K562 (cell line): ENCODE data around the gene CRABP2. TPM values are rescaled to one million over a fixed set of nuclear protein-coding genes. Genes with fewer than 3 reads are reported as not detected.

Experiments
- ELF4 ChIP-seq: fragments of 450-650 bp; formaldehyde crosslinking; IDR thresholded peaks from 2 replicates; pipeline ENCODE4 v1.4.0; 2022; ENCODE audit warnings: missing genetic modification characterization
- GABPB2 ChIP-seq: fragments of 250-450 bp; sonication (Bioruptor Pico); conservative IDR thresholded peaks from 2 replicates; pipeline ENCODE4 v1.5.1; 2021; ENCODE audit warnings: mild to moderate bottlenecking
- LEF1 ChIP-seq: fragments of 450-650 bp; IDR thresholded peaks from 2 replicates; pipeline ENCODE4 v1.6.1; 2016; ENCODE audit warnings: mild to moderate bottlenecking
- MLX ChIP-seq, 2 experiments: fragments of 450-650 bp in 1 of 2; sonication (generic) in 1 of 2; formaldehyde crosslinking; conservative IDR thresholded peaks; 2 replicates each; pipeline versions ENCODE4 v1.4.0 to v1.8.1; 2020 to 2022; ENCODE audit warnings: mild to moderate bottlenecking in 1 of 2, missing genetic modification reagents in 1 of 2
- NCOA4 ChIP-seq: fragments of 450-650 bp; IDR thresholded peaks from 2 replicates; pipeline ENCODE4 v1.6.1; 2018; ENCODE audit warnings: mild to moderate bottlenecking; ENCODE audit not compliant: partially characterized antibody
- PHTF2 ChIP-seq: fragments of 250-450 bp; sonication (Bioruptor Pico); IDR thresholded peaks from 2 replicates; pipeline ENCODE4 v1.5.0; 2021; ENCODE audit warnings: mild to moderate bottlenecking
- RBM22 ChIP-seq: fragments of 200-400 bp; formaldehyde crosslinking; IDR thresholded peaks from 2 replicates; pipeline ENCODE4 v1.6.1; 2018; ENCODE audit warnings: low read length, low read depth; ENCODE audit not compliant: poor library complexity, severe bottlenecking
- STAG1 ChIP-seq: sonication (generic); formaldehyde crosslinking; IDR thresholded peaks from 2 replicates; pipeline ENCODE4 v1.5.0; 2020; ENCODE audit warnings: missing genetic modification reagents, borderline replicate concordance
- polyA plus RNA-seq, 8 experiments: library from polyadenylated mRNA; depleted of rRNA in 4 of 8; stranded (reverse) in 5 of 8; unstranded in 3 of 8; fragments of >200 nt; fragmentation: Nextera tagmentation in 2 of 8; fragmentation: Illumina TruSeq in 1 of 8; extraction: Ambion mirVana in 2 of 8; extraction: Trizol in 1 of 8; gene quantifications; 2 replicates each; pipeline versions ENCODE4 v1.2.1 to v1.2.3, GENCODE V29; 2011 to 2014; ENCODE audit warnings: inconsistent platforms in 1 of 8, missing spikeins in 1 of 8
- total RNA-seq, 7 experiments: library from RNA; depleted of rRNA in 6 of 7; stranded (reverse); fragments of >200 nt in 6 of 7; fragmentation: Illumina TruSeq in 2 of 7; extraction: Trizol in 2 of 7; gene quantifications; 2 replicates each; pipeline versions ENCODE4 v1.2.1 to v1.2.3, GENCODE V29; 2011 to 2021; ENCODE audit warnings: low replicate concordance in 1 of 7
- TF ChIP-seq, protein P1 (sequence below), 2 experiments: fragments of 450-650 bp; formaldehyde crosslinking in 1 of 2; IDR thresholded peaks; 2 replicates each; pipeline versions ENCODE4 v1.4.0 to v1.6.1; 2014 to 2020; ENCODE audit warnings: mild to moderate bottlenecking in 2 of 2, borderline replicate concordance in 1 of 2, low read depth in 1 of 2
- TF ChIP-seq, protein P2 (sequence below): sonication (generic); formaldehyde crosslinking; IDR thresholded peaks from 2 replicates; pipeline ENCODE4 v1.8.1; 2023; ENCODE audit warnings: mild to moderate bottlenecking, missing genetic modification reagents
- TF ChIP-seq, protein P3 (sequence below): fragments of 250-450 bp; sonication (Bioruptor Pico); IDR thresholded peaks from 2 replicates; pipeline ENCODE4 v1.8.0; 2022; ENCODE audit warnings: moderate library complexity, mild to moderate bottlenecking, inconsistent platforms
- TF ChIP-seq, protein P4 (sequence below): sonication (generic); formaldehyde crosslinking; IDR thresholded peaks from 2 replicates; pipeline ENCODE4 v1.8.0; 2022; ENCODE audit warnings: mild to moderate bottlenecking, missing genetic modification reagents

CRABP2 gene
- total and polyA plus RNA-seq, 9 of the 15 experiments (the other 6 are each of a cell fraction or from before 2014, with no cell fraction given), result 0.30 to 2.5 (median 0.82) TPM

GRCh38 chr1:156659988-156660751 is 45.2 kb downstream of the CRABP2 start (continued):
- TF ChIP-seq, protein P1, sequence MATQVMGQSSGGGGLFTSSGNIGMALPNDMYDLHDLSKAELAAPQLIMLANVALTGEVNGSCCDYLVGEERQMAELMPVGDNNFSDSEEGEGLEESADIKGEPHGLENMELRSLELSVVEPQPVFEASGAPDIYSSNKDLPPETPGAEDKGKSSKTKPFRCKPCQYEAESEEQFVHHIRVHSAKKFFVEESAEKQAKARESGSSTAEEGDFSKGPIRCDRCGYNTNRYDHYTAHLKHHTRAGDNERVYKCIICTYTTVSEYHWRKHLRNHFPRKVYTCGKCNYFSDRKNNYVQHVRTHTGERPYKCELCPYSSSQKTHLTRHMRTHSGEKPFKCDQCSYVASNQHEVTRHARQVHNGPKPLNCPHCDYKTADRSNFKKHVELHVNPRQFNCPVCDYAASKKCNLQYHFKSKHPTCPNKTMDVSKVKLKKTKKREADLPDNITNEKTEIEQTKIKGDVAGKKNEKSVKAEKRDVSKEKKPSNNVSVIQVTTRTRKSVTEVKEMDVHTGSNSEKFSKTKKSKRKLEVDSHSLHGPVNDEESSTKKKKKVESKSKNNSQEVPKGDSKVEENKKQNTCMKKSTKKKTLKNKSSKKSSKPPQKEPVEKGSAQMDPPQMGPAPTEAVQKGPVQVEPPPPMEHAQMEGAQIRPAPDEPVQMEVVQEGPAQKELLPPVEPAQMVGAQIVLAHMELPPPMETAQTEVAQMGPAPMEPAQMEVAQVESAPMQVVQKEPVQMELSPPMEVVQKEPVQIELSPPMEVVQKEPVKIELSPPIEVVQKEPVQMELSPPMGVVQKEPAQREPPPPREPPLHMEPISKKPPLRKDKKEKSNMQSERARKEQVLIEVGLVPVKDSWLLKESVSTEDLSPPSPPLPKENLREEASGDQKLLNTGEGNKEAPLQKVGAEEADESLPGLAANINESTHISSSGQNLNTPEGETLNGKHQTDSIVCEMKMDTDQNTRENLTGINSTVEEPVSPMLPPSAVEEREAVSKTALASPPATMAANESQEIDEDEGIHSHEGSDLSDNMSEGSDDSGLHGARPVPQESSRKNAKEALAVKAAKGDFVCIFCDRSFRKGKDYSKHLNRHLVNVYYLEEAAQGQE (IDR thresholded peaks at IDR 0.05; ENCODE audit: borderline replicate concordance), result peak; percentile 94
- TF ChIP-seq, protein P1 (CRISPR knock-in tag; IDR thresholded peaks at IDR 0.05; ENCODE audit: low read depth), result no peak
- TF ChIP-seq, protein P2, sequence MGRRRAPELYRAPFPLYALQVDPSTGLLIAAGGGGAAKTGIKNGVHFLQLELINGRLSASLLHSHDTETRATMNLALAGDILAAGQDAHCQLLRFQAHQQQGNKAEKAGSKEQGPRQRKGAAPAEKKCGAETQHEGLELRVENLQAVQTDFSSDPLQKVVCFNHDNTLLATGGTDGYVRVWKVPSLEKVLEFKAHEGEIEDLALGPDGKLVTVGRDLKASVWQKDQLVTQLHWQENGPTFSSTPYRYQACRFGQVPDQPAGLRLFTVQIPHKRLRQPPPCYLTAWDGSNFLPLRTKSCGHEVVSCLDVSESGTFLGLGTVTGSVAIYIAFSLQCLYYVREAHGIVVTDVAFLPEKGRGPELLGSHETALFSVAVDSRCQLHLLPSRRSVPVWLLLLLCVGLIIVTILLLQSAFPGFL (CRISPR knock-in tag), result no peak
- TF ChIP-seq NCOA4, result no peak
- peak; percentile 80 for TF ChIP-seq LEF1
- no peak for TF ChIP-seq GABPB2 (CRISPR knock-in tag)
- TF ChIP-seq RBM22, result peak; percentile 64
- no peak for TF ChIP-seq MLX (CRISPR knock-in tag; conservative IDR thresholded peaks at IDR 0.05)
- TF ChIP-seq, protein P3, sequence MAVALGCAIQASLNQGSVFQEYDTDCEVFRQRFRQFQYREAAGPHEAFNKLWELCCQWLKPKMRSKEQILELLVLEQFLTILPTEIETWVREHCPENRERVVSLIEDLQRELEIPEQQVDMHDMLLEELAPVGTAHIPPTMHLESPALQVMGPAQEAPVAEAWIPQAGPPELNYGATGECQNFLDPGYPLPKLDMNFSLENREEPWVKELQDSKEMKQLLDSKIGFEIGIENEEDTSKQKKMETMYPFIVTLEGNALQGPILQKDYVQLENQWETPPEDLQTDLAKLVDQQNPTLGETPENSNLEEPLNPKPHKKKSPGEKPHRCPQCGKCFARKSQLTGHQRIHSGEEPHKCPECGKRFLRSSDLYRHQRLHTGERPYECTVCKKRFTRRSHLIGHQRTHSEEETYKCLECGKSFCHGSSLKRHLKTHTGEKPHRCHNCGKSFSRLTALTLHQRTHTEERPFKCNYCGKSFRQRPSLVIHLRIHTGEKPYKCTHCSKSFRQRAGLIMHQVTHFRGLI (CRISPR knock-in tag), result no peak
- TF ChIP-seq, protein P4, sequence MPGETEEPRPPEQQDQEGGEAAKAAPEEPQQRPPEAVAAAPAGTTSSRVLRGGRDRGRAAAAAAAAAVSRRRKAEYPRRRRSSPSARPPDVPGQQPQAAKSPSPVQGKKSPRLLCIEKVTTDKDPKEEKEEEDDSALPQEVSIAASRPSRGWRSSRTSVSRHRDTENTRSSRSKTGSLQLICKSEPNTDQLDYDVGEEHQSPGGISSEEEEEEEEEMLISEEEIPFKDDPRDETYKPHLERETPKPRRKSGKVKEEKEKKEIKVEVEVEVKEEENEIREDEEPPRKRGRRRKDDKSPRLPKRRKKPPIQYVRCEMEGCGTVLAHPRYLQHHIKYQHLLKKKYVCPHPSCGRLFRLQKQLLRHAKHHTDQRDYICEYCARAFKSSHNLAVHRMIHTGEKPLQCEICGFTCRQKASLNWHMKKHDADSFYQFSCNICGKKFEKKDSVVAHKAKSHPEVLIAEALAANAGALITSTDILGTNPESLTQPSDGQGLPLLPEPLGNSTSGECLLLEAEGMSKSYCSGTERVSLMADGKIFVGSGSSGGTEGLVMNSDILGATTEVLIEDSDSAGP, result no peak
- peak; percentile 63; the same call in 1 of the 2 replicates for TF ChIP-seq STAG1 (CRISPR knock-in tag)
- peak; percentile 83 for TF ChIP-seq ELF4
- TF ChIP-seq PHTF2 (CRISPR knock-in tag), result no peak
